ENCODE data around the gene SLC50A1. TPM values are rescaled to one million over a fixed set of nuclear protein-coding genes. Genes with fewer than 3 reads are reported as not detected.

SLC50A1 gene
- total RNA-seq, 1 experiment from 2014 or later = 67.4 TPM

DNA sequence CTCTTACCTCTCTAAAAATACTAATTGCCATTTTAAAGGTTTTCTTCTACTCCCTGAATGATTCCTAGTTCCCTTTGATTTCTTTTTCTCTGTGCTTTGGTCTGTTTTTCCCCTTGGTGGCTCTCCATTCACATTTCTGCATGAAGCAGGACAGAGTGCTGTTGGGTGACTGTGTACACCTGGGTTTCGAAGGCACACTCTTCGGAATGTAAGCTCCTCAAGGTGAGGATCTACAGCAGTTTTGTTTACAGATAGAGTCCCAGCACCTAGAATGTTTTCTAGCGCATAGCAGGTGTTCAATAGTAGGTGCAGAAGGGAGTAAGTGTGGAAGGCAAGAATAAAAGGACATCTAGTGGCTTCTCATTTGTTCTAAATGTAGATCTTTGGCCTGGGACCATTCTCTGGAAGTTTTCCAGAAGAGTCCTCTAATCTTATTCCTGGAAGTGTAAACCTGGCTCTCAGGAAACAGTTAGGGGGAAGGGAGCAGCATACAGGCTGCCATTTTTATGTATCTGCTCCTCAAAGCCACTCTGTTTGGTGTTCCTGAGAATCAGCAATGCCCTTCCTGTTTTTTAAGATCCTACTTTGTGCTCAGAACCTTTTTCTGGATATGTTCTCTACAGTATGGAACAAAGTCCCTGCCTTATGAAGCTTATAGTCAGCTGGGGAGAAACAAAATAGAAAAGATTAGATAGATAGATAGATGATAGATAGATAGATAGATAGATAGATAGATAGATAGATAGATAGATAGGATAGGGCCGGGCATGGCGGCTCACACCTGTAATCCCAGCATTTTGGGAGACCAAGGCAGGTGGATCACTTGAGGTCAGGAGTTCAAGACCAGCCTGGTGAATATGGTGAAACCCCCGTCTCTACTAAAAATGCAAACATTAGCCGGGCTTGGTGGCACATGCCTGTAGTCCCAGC is 30.8 kb upstream of the SLC50A1 start:
- intact Hi-C loops (cut with micrococcal nuclease; ENCODE audit: unreplicated experiment) (no loop called here), in situ Hi-C loops (cut with HindIII; ENCODE audit: low pct_unique_long_range_greater_than_20kb, low sequenced_read_pairs) (no loop called here)
- Histone ChIP-seq H3K27ac (ENCODE audit: low read length) (no peak overlapping the region), H3K9me3 (ENCODE audit: control insufficient read depth, insufficient read depth, low read depth, low read length) (no peaks in the 10 kb centered on the region), H3K27me3 (ENCODE audit: control insufficient read depth, insufficient read depth, low read length) (no peaks in the 10 kb centered on the region), H3K36me3 (ENCODE audit: control insufficient read depth, insufficient read depth, low read length) (no peaks in the 10 kb centered on the region), H3K4me1 (ENCODE audit: control insufficient read depth, insufficient read depth, low read length) (no peaks in the 10 kb centered on the region), H3K4me3 (ENCODE audit: low read depth in 2 of 2, low read length in 2 of 2) (no peak overlapping the region)
- no peak for TF ChIP-seq SIN3A (IDR thresholded peaks at IDR 0.05; ENCODE audit: borderline replicate concordance, insufficient read depth, low read depth, low read length)
- DNase-seq (ENCODE audit: low read depth, low spot score) (no peak), ATAC-seq (no peak)
- BruUV-seq (replicated peaks) = no TSS peak
- POLR2A ChIA-PET = no interaction called here
- CTCF ChIA-PET = interaction anchor here (0.7 kb wide), 1 partner anchor 13 kb away, joined by 3 read pairs; no protein-coding TSS in a partner anchor

- Histone ChIP-seq H3K4me1 (ENCODE audit: control insufficient read depth, insufficient read depth, low read length) (no peaks in the 10 kb centered on the region), H3K27me3 (ENCODE audit: control insufficient read depth, insufficient read depth, low read length) (no peaks in the 10 kb centered on the region), H3K36me3 (ENCODE audit: control insufficient read depth, insufficient read depth, low read length) (no peaks in the 10 kb centered on the region), H3K27ac (ENCODE audit: low read length) (no peak overlapping the region), H3K9me3 (ENCODE audit: control insufficient read depth, insufficient read depth, low read depth, low read length) (no peaks in the 10 kb centered on the region), H3K4me3 (ENCODE audit: low read depth in 2 of 2, low read length in 2 of 2) (no peak overlapping the region)
- TF ChIP-seq CTCF (IDR thresholded peaks at IDR 0.05) = no peak
- no peak for TF ChIP-seq SIN3A (IDR thresholded peaks at IDR 0.05; ENCODE audit: borderline replicate concordance, insufficient read depth, low read depth, low read length)
- no peak for TF ChIP-seq POLR2AphosphoS5 (IDR thresholded peaks at IDR 0.05; ENCODE audit: low read depth, low read length)
- TF ChIP-seq TCF7L2 (IDR thresholded peaks at IDR 0.05; ENCODE audit: low read depth, low read length) = no peak
- TF ChIP-seq, protein P1, sequence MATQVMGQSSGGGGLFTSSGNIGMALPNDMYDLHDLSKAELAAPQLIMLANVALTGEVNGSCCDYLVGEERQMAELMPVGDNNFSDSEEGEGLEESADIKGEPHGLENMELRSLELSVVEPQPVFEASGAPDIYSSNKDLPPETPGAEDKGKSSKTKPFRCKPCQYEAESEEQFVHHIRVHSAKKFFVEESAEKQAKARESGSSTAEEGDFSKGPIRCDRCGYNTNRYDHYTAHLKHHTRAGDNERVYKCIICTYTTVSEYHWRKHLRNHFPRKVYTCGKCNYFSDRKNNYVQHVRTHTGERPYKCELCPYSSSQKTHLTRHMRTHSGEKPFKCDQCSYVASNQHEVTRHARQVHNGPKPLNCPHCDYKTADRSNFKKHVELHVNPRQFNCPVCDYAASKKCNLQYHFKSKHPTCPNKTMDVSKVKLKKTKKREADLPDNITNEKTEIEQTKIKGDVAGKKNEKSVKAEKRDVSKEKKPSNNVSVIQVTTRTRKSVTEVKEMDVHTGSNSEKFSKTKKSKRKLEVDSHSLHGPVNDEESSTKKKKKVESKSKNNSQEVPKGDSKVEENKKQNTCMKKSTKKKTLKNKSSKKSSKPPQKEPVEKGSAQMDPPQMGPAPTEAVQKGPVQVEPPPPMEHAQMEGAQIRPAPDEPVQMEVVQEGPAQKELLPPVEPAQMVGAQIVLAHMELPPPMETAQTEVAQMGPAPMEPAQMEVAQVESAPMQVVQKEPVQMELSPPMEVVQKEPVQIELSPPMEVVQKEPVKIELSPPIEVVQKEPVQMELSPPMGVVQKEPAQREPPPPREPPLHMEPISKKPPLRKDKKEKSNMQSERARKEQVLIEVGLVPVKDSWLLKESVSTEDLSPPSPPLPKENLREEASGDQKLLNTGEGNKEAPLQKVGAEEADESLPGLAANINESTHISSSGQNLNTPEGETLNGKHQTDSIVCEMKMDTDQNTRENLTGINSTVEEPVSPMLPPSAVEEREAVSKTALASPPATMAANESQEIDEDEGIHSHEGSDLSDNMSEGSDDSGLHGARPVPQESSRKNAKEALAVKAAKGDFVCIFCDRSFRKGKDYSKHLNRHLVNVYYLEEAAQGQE (IDR thresholded peaks at IDR 0.05; ENCODE audit: insufficient read depth in 1 of 2, low read depth in 2 of 2, low read length in 1 of 2) = no peak
- in situ Hi-C loops (cut with HindIII; ENCODE audit: low pct_unique_long_range_greater_than_20kb, low sequenced_read_pairs) = no loop called here
- ChIA-PET CTCF (interaction anchor here (0.6 kb wide), 1 partner anchor 238 kb away, joined by 3 read pairs; no protein-coding TSS in a partner anchor), POLR2A (no interaction called here)
- DNase-seq (ENCODE audit: low read depth, low spot score) = no peak
- BruUV-seq (replicated peaks) = no TSS peak
- no peak for ATAC-seq
- intact Hi-C loops (cut with micrococcal nuclease; ENCODE audit: unreplicated experiment) = no loop called here
These were observed 30.0 kb upstream of the SLC50A1 start for GRCh38 chr1:155105604-155106011.

GRCh38 chr1:155106862-155107261 is 28.8 kb upstream of the SLC50A1 start:
- no TSS peak for BruUV-seq (replicated peaks)
- DNase-seq (ENCODE audit: low read depth, low spot score) (no peak), ATAC-seq (no peak)
- TF ChIP-seq TCF7L2 (IDR thresholded peaks at IDR 0.05; ENCODE audit: low read depth, low read length) = no peak
- no peak for TF ChIP-seq CTCF (IDR thresholded peaks at IDR 0.05)
- TF ChIP-seq, protein P1 (IDR thresholded peaks at IDR 0.05; ENCODE audit: insufficient read depth in 1 of 2, low read depth in 2 of 2, low read length in 1 of 2) = no peak
- no peak for TF ChIP-seq POLR2AphosphoS5 (IDR thresholded peaks at IDR 0.05; ENCODE audit: low read depth, low read length)
- no peak for TF ChIP-seq SIN3A (IDR thresholded peaks at IDR 0.05; ENCODE audit: borderline replicate concordance, insufficient read depth, low read depth, low read length)
- Histone ChIP-seq H3K9me3 (ENCODE audit: control insufficient read depth, insufficient read depth, low read depth, low read length) (no peaks in the 10 kb centered on the region), H3K4me3 (ENCODE audit: low read depth in 2 of 2, low read length in 2 of 2) (no peak overlapping the region), H3K27me3 (ENCODE audit: control insufficient read depth, insufficient read depth, low read length) (no peaks in the 10 kb centered on the region), H3K4me1 (ENCODE audit: control insufficient read depth, insufficient read depth, low read length) (no peaks in the 10 kb centered on the region), H3K27ac (ENCODE audit: low read length) (no peak overlapping the region), H3K36me3 (ENCODE audit: control insufficient read depth, insufficient read depth, low read length) (no peaks in the 10 kb centered on the region)
- POLR2A ChIA-PET = no interaction called here
- in situ Hi-C loops (cut with HindIII; ENCODE audit: low pct_unique_long_range_greater_than_20kb, low sequenced_read_pairs) = no loop called here
- intact Hi-C loops (cut with micrococcal nuclease; ENCODE audit: unreplicated experiment) = no loop called here
- CTCF ChIA-PET = interaction anchor here (0.6 kb wide), 1 partner anchor 17 kb away, joined by 4 read pairs; no protein-coding TSS in a partner anchor

Measured in Panc1 (cell line).